A673 (cell line): Measurements from ENCODE around the gene TUBA1A. TPM values are rescaled to one million over a fixed set of nuclear protein-coding genes. Genes with fewer than 3 reads are reported as not detected.
A peak's percentile ranks its signal among the peaks of the same experiment; 100 is the strongest.
"Not testable (repeated sequence)": the region's sequence is repeated elsewhere in the genome, so short reads cannot be mapped to it uniquely, and the experiment has no call there.

ENCODE experiments used
- BruUV-seq: library from RNA; stranded (reverse); fragments of 400-500 nt; replicated peaks from 2 replicates; lab custom pipeline; 2021; lab: Mats Ljungman, UMichigan
- CTCF ChIA-PET: fragments of 300-600 bp; sonication (Branson Sonifier 250); formaldehyde crosslinking; loops from one replicate; lab custom pipeline; 2022; ENCODE audit warnings: antibody characterized with exemption; lab: Charles Lee
- POLR2A ChIA-PET: fragments of 300-600 bp; sonication (Branson Sonifier 250); formaldehyde crosslinking; loops from one replicate; lab custom pipeline; 2022; ENCODE audit warnings: antibody characterized with exemption; ENCODE audit not compliant: low non-redundant PET; lab: Charles Lee
- DNase-seq: peaks from one replicate; pipeline ENCODE4 v3.0.0-alpha.2; 2015; ENCODE audit warnings: low spot score
- H3K27ac ChIP-seq: fragments of 200-600 bp; sonication (generic); 2 replicates; pipeline ENCODE4 v1.5.1; 2016; ENCODE audit warnings: mixed run types, low read depth, mild to moderate bottlenecking, mixed read lengths, antibody characterized with exemption, low read length; ENCODE audit not compliant: poor library complexity, severe bottlenecking
- H3K27me3 ChIP-seq: fragments of 200-600 bp; sonication (generic); replicated peaks from 2 replicates; pipeline ENCODE4 v1.6.1; 2017; ENCODE audit warnings: mixed run types, low read depth, mild to moderate bottlenecking, mixed read lengths, antibody characterized with exemption, low read length; ENCODE audit not compliant: insufficient read depth, poor library complexity
- H3K36me3 ChIP-seq: fragments of 200-600 bp; sonication (generic); 2 replicates; pipeline ENCODE4 v1.6.1; 2016; ENCODE audit warnings: mixed run types, mild to moderate bottlenecking, mixed read lengths, antibody characterized with exemption, low read length; ENCODE audit not compliant: insufficient read depth, poor library complexity, severe bottlenecking
- H3K4me1 ChIP-seq: fragments of 200-600 bp; sonication (generic); 2 replicates; pipeline ENCODE4 v1.6.1; 2017; ENCODE audit warnings: mixed run types, mild to moderate bottlenecking, mixed read lengths, antibody characterized with exemption, low read length; ENCODE audit not compliant: insufficient read depth, poor library complexity, severe bottlenecking
- H3K4me3 ChIP-seq: fragments of 200-600 bp; sonication (generic); 2 replicates; pipeline ENCODE4 v1.5.1; 2016; ENCODE audit warnings: low read depth, mixed run types, mild to moderate bottlenecking, mixed read lengths, low read length; ENCODE audit not compliant: poor library complexity, severe bottlenecking
- H3K9me3 ChIP-seq: fragments of 200-600 bp; sonication (generic); 2 replicates; pipeline ENCODE4 v1.6.1; 2016; ENCODE audit warnings: mixed run types, low read depth, mild to moderate bottlenecking, mixed read lengths, antibody characterized with exemption, low read length; ENCODE audit not compliant: poor library complexity, severe bottlenecking
- CTCF ChIP-seq: fragments of 300-800, 200-600 bp; sonication (generic); conservative IDR thresholded peaks from 2 replicates; pipeline ENCODE4 v1.5.1; 2017; ENCODE audit warnings: low read depth, mild to moderate bottlenecking, antibody characterized with exemption, low read length, moderate library complexity, mixed read lengths
- EZH2 ChIP-seq: fragments of 200-600 bp; sonication (generic); IDR thresholded peaks from 2 replicates; pipeline ENCODE4 v1.6.1; 2017; ENCODE audit warnings: borderline replicate concordance, low read depth, mild to moderate bottlenecking, mixed read lengths, antibody characterized with exemption, low read length; ENCODE audit not compliant: poor library complexity, severe bottlenecking
- intact Hi-C: fragments of 100-400 bp; cut with micrococcal nuclease; formaldehyde crosslinking; loops from one replicate; pipeline ENCODE4 v1.10.0; 2022; ENCODE audit not compliant: unreplicated experiment
- total RNA-seq: library from RNA; stranded (reverse); gene quantifications from 2 replicates; pipeline ENCODE4 v1.2.3, GENCODE V29; 2021

TUBA1A gene
- total RNA-seq, 1 experiment from 2014 or later: 504 TPM

GRCh38 chr12:49187184-49187583 lies 1.7 kb downstream of the TUBA1A start:
- intact Hi-C loops: no loop called here
- Histone ChIP-seq H3K27me3 (no peaks in the 10 kb centered on the region), H3K27ac (no peak overlapping the region), H3K4me3 (peak overlapping the region; percentile 94), H3K9me3 (no peaks in the 10 kb centered on the region), H3K4me1 (peaks cover 21% of the 10 kb centered on the region), H3K36me3 (peaks cover 24% of the 10 kb centered on the region)
- ChIA-PET POLR2A (no interaction called here), CTCF (no interaction called here)
- BruUV-seq: no TSS peak
- no peak for TF ChIP-seq EZH2
- DNase-seq: peak; percentile 52

GRCh38 chr12:49186307-49186706 lies 2.6 kb downstream of the TUBA1A start:
- H3K4me1 ChIP-seq: peaks cover 21% of the 10 kb centered on the region
- H3K4me3 ChIP-seq, H3K27ac ChIP-seq, H3K27me3 ChIP-seq, CTCF ChIA-PET, BruUV-seq, DNase-seq, POLR2A ChIA-PET, H3K9me3 ChIP-seq, intact Hi-C loops: not testable (repeated sequence)
- H3K36me3 ChIP-seq: peaks cover 24% of the 10 kb centered on the region

DNA sequence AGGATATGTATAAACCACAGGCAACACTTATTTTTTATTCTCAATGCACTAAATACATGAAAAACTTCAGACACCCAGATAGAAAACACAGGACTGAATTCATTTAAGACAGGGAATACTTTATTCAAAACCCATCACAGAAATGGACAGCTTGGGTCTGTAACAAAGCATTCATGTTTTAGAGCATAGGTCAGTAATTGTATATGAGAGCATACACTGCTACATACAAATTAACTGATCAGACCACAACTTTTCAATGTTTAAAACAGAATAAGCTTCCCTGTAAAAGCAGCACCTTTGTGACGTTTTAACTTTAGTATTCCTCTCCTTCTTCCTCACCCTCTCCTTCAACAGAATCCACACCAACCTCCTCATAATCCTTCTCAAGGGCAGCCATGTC lies 4.2 kb downstream of the TUBA1A start:
- BruUV-seq, H3K27ac ChIP-seq, H3K9me3 ChIP-seq, intact Hi-C loops, DNase-seq, CTCF ChIA-PET, H3K27me3 ChIP-seq, H3K4me3 ChIP-seq: not testable (repeated sequence)
- H3K36me3 ChIP-seq: peaks cover 24% of the 10 kb centered on the region
- H3K4me1 ChIP-seq: peaks cover 13% of the 10 kb centered on the region
- POLR2A ChIA-PET: interaction anchor here (0.7 kb wide), 1 partner anchor 170 kb away, joined by 11 read pairs; no protein-coding TSS in a partner anchor

- H3K27me3 ChIP-seq, intact Hi-C loops, POLR2A ChIA-PET, H3K27ac ChIP-seq, H3K9me3 ChIP-seq, H3K4me3 ChIP-seq, DNase-seq, BruUV-seq, CTCF ChIA-PET, H3K4me1 ChIP-seq: not testable (repeated sequence)
- H3K36me3 ChIP-seq: peaks cover 24% of the 10 kb centered on the region
These were observed 5.5 kb downstream of the TUBA1A start for GRCh38 chr12:49183214-49183950.

DNA sequence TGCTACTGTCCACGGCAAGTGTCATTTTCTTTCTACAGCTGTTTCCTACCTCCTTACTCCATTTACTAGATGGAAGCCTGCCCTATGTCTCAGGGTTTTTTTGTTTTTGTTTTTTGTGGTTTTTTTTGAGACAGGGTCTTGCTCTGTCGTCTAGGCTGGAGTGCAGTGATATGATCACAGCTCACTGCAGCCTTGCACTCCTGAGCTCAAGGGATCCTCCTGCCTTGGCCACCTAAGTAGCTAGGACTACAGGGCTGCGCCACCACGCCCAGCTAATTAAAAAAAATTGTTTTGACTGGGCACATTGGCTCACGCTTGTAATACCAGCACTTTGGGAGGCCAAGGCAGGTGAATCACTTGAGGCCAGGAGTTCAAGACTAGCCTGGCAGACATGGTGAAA lies 14.7 kb downstream of the TUBA1A start:
- H3K36me3 ChIP-seq: no peaks in the 10 kb centered on the region
- BruUV-seq: no TSS peak
- POLR2A ChIA-PET: no interaction called here
- H3K4me3 ChIP-seq: no peak overlapping the region
- CTCF ChIA-PET: no interaction called here
- intact Hi-C loops: no loop called here
- TF ChIP-seq EZH2 (no peak), CTCF (no peak)
- no peak for DNase-seq
- H3K27me3 ChIP-seq: no peaks in the 10 kb centered on the region
- H3K27ac ChIP-seq: no peak overlapping the region
- no peaks in the 10 kb centered on the region for H3K4me1 ChIP-seq
- no peaks in the 10 kb centered on the region for H3K9me3 ChIP-seq
